ES-I3 (cell line): ENCODE data around the gene APOL1.

ENCODE experiments used
- H3K36me3 ChIP-seq: 2 replicates; pipeline ENCODE4 v1.6.1; 2013; ENCODE audit warnings: mild to moderate bottlenecking, low read length, control low read depth, moderate library complexity; ENCODE audit not compliant: insufficient read depth
- H3K4me1 ChIP-seq: 2 replicates; pipeline ENCODE4 v1.6.1; 2013; ENCODE audit warnings: mild to moderate bottlenecking, control low read depth, low read length; ENCODE audit not compliant: insufficient read depth
- H3K9ac ChIP-seq: 2 replicates; pipeline ENCODE4 v1.6.1; 2013; ENCODE audit warnings: low read depth, mild to moderate bottlenecking, low read length, moderate library complexity
- H3K9me3 ChIP-seq: 2 replicates; pipeline ENCODE4 v1.6.1; 2013; ENCODE audit warnings: mild to moderate bottlenecking, low read length, moderate library complexity; ENCODE audit not compliant: control insufficient read depth, insufficient read depth

Gene APOL1

GRCh38 chr22:36232715-36233401, 20.1 kb upstream of the APOL1 start:
- Histone ChIP-seq H3K36me3 (no peaks in the 10 kb centered on the region), H3K4me1 (no peaks in the 10 kb centered on the region), H3K9ac (no peak overlapping the region), H3K9me3 (no peaks in the 10 kb centered on the region; the same call in 1 of the 2 replicates)

- Histone ChIP-seq H3K4me1 (peaks cover 5% of the 10 kb centered on the region; the same call in 1 of the 2 replicates), H3K9me3 (no peaks in the 10 kb centered on the region; the same call in 1 of the 2 replicates), H3K9ac (no peak overlapping the region), H3K36me3 (no peaks in the 10 kb centered on the region)
These were observed 19.1 kb upstream of the APOL1 start for GRCh38 chr22:36233796-36234195.

GRCh38 chr22:36234213-36234612, 18.7 kb upstream of the APOL1 start:
- H3K9ac ChIP-seq = no peak overlapping the region

GRCh38 chr22:36234919-36235318, 18.0 kb upstream of the APOL1 start:
- H3K36me3 ChIP-seq = no peaks in the 10 kb centered on the region
- H3K9ac ChIP-seq = no peak overlapping the region
- H3K9me3 ChIP-seq = no peaks in the 10 kb centered on the region; the same call in 1 of the 2 replicates
- H3K4me1 ChIP-seq = peaks cover 6% of the 10 kb centered on the region; the same call in 1 of the 2 replicates

More at GRCh38 chr22:36234213-36234612, 18.7 kb upstream of the APOL1 start:
- H3K4me1 ChIP-seq = peaks cover 6% of the 10 kb centered on the region; the same call in 1 of the 2 replicates
- no peaks in the 10 kb centered on the region; the same call in 1 of the 2 replicates for H3K9me3 ChIP-seq
- no peaks in the 10 kb centered on the region for H3K36me3 ChIP-seq

GRCh38 chr22:36235585-36235984, 17.3 kb upstream of the APOL1 start:
- Histone ChIP-seq H3K9me3 (no peaks in the 10 kb centered on the region; the same call in none of the 2 replicates), H3K4me1 (peaks cover 6% of the 10 kb centered on the region; the same call in 1 of the 2 replicates)

GRCh38 chr22:36236388-36237319, 16.3 kb upstream of the APOL1 start:
- H3K9me3 ChIP-seq = no peaks in the 10 kb centered on the region; the same call in none of the 2 replicates
- no peak overlapping the region for H3K9ac ChIP-seq
- H3K36me3 ChIP-seq = no peaks in the 10 kb centered on the region
- H3K4me1 ChIP-seq = peaks cover 6% of the 10 kb centered on the region; the same call in 1 of the 2 replicates

More at GRCh38 chr22:36235585-36235984, 17.3 kb upstream of the APOL1 start:
- no peak overlapping the region for H3K9ac ChIP-seq
- no peaks in the 10 kb centered on the region for H3K36me3 ChIP-seq

- no peak overlapping the region for H3K9ac ChIP-seq
- H3K9me3 ChIP-seq = no peaks in the 10 kb centered on the region; the same call in none of the 2 replicates
- H3K4me1 ChIP-seq = peaks cover 6% of the 10 kb centered on the region; the same call in 1 of the 2 replicates
- no peaks in the 10 kb centered on the region for H3K36me3 ChIP-seq
These were observed 15.2 kb upstream of the APOL1 start for GRCh38 chr22:36237462-36238372.

GRCh38 chr22:36238373-36239149, 14.4 kb upstream of the APOL1 start:
- H3K9me3 ChIP-seq = no peaks in the 10 kb centered on the region; the same call in none of the 2 replicates
- peak overlapping the region; percentile 48 for H3K9ac ChIP-seq
- H3K36me3 ChIP-seq = no peaks in the 10 kb centered on the region
- H3K4me1 ChIP-seq = peaks cover 6% of the 10 kb centered on the region; the same call in 1 of the 2 replicates

GRCh38 chr22:36239150-36239400, 13.9 kb upstream of the APOL1 start:
- no peaks in the 10 kb centered on the region for H3K36me3 ChIP-seq
- H3K9me3 ChIP-seq = no peaks in the 10 kb centered on the region; the same call in none of the 2 replicates
- H3K9ac ChIP-seq = peak overlapping the region; percentile 48
- H3K4me1 ChIP-seq = peaks cover 6% of the 10 kb centered on the region; the same call in 1 of the 2 replicates

- Histone ChIP-seq H3K9ac (peak within 1 kb of the TSS; percentile 48), H3K4me1 (peaks cover 6% of the 10 kb centered on the region; the same call in 1 of the 2 replicates), H3K36me3 (no peaks in the 10 kb centered on the region), H3K9me3 (no peaks in the 10 kb centered on the region; the same call in none of the 2 replicates)
These were observed 13.3 kb upstream of the APOL1 start, which contains the start of gene APOL2 for GRCh38 chr22:36239401-36240171. TSS of gene APOL2 (minus strand) at chr22:36239527. CDS start at chr22:36233162, 6,365 bp downstream.

GRCh38 chr22:36243986-36244385, 8.9 kb upstream of the APOL1 start:
- H3K9me3 ChIP-seq = peaks cover 2% of the 10 kb centered on the region; the same call in 1 of the 2 replicates
- no peaks in the 10 kb centered on the region for H3K4me1 ChIP-seq
- H3K36me3 ChIP-seq = no peaks in the 10 kb centered on the region
- H3K9ac ChIP-seq = no peak overlapping the region

- Histone ChIP-seq H3K36me3 (no peaks in the 10 kb centered on the region), H3K9ac (no peak overlapping the region), H3K4me1 (no peaks in the 10 kb centered on the region), H3K9me3 (peaks cover 6% of the 10 kb centered on the region)
These were observed 8.2 kb upstream of the APOL1 start for GRCh38 chr22:36244522-36245391.
